Measurements from ENCODE around the gene MYO5C. TPM values are rescaled to one million over a fixed set of nuclear protein-coding genes. Genes with fewer than 3 reads are reported as not detected.

MYO5C gene
- total and polyA plus RNA-seq, 2 of the 4 experiments (the other 2 are of a cell fraction), result under 0.01 to 0.03 TPM

GRCh38 chr15:52234596-52235541 is 60.7 kb downstream of the MYO5C start (continued):
- no peak for TF ChIP-seq USF2 (IDR thresholded peaks at IDR 0.05; ENCODE audit: low read depth, low read length)

DNA sequence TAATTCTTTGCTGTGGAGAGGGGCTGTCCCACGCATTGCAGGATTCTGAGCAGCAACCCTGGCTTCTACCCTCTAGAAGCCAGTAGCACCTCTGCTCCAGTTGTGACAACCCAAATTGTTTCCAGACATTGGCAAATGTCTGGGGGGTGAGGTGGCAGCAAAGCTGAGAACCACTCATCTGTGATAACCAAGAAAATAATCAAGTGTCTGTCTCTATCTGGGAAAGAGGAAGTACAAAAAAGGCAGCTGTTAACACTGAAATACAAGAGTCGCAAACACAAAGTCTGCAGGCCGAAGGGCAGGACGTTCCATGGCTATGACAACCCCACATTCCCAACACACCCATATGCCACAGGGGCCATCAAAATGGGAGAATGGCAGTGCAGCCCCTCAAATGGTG is 62.2 kb downstream of the MYO5C start:
- Histone ChIP-seq H3K4me1 (ENCODE audit: control insufficient read depth, insufficient read depth, low read length) (peaks cover 5% of the 10 kb centered on the region), H3K27ac (ENCODE audit: insufficient read depth, low read length) (no peak overlapping the region), H4K20me1 (ENCODE audit: insufficient read depth, low read length) (no peaks in the 10 kb centered on the region), H3K18ac (ENCODE audit: low read depth, low read length) (no peak overlapping the region), H3K9me1 (ENCODE audit: insufficient read depth, low read length) (peaks cover 3% of the 10 kb centered on the region), H3K36me3 (ENCODE audit: control insufficient read depth, insufficient read depth, low read length) (no peaks in the 10 kb centered on the region), H3K27me3 (ENCODE audit: control insufficient read depth, insufficient read depth, low read length) (peaks cover 5% of the 10 kb centered on the region; the same call in 1 of the 2 replicates), H2AK9ac (replicated peaks; ENCODE audit: low read depth, low read length, poor library complexity) (no peak overlapping the region), H3K9ac (ENCODE audit: low read depth, low read length) (no peak overlapping the region), H3K9me3 (ENCODE audit: control insufficient read depth, insufficient read depth, low read length) (no peaks in the 10 kb centered on the region), H4K8ac (ENCODE audit: low read depth in 2 of 2, low read length in 2 of 2) (no peak overlapping the region), H3K23ac (ENCODE audit: low read depth, low read length) (no peak overlapping the region), H3K4ac (ENCODE audit: low read depth, low read length) (peak overlapping the region; percentile 9; the same call in 1 of the 2 replicates), H4K5ac (ENCODE audit: low read depth, low read length) (no peak overlapping the region), H3K14ac (replicated peaks; ENCODE audit: low read depth, low read length) (no peak overlapping the region), H3K4me2 (ENCODE audit: low read depth, low read length) (no peak overlapping the region; the same call in 1 of the 2 replicates), H2BK20ac (ENCODE audit: low read depth, low read length) (no peak overlapping the region), H2AFZ (replicated peaks; ENCODE audit: low read length, poor library complexity) (peak overlapping the region; percentile 45), H2AK5ac (ENCODE audit: low read depth, low read length) (no peak overlapping the region), H2BK120ac (ENCODE audit: low read depth, low read length) (no peak overlapping the region), H4K91ac (ENCODE audit: insufficient read depth, low read depth, low read length) (no peak overlapping the region), H2BK15ac (ENCODE audit: low read depth, low read length) (no peak overlapping the region; the same call in 2 of the 3 replicates), H3K4me3 (ENCODE audit: insufficient read depth, low read depth, low read length) (no peak overlapping the region), H3K79me1 (ENCODE audit: low read depth in 1 of 2, low read length in 2 of 2) (no peaks in the 10 kb centered on the region), H3K56ac (ENCODE audit: extremely low read depth, insufficient read depth, low read length) (no peak overlapping the region), H2BK5ac (ENCODE audit: low read depth, low read length, poor library complexity, severe bottlenecking) (peak overlapping the region; percentile 53)
- DNase-seq, result peak; percentile 12
- ChIA-PET CTCF (no interaction called here), POLR2A (ENCODE audit: unreplicated experiment) (interaction anchor here (0.9 kb wide), 1 partner anchor 54 kb away, joined by 3 read pairs; no protein-coding TSS in a partner anchor)
- in situ Hi-C loops (cut with MboI; ENCODE audit: low sequenced_read_pairs) (no loop called here), dilution Hi-C loops (cut with HindIII; ENCODE audit: low sequenced_read_pairs, unreplicated experiment) (no loop called here), intact Hi-C loops (cut with micrococcal nuclease) (no loop called here)
- WGBS, 2 experiments (ENCODE audit: extremely low coverage in 2 of 2, insufficient read length in 1 of 2), result 35% methylated on average over 2 of the region's 4 CpGs; no CpG with 5 or more reads in 1 of the 2 experiments
- BruUV-seq (replicated peaks), result no TSS peak
- peak; percentile 48 for ATAC-seq (ENCODE audit: low read depth)
- TF ChIP-seq BHLHE40 (IDR thresholded peaks at IDR 0.05; ENCODE audit: low read depth, low read length) (no peak), POLR2A (IDR thresholded peaks at IDR 0.05; ENCODE audit: low read depth, low read length) (no peak), CHD1 (IDR thresholded peaks at IDR 0.05; ENCODE audit: low read depth, low read length) (no peak), CEBPB (IDR thresholded peaks at IDR 0.05; ENCODE audit: low read depth, low read length) (no peak), MAFK (IDR thresholded peaks at IDR 0.05; ENCODE audit: low read depth, low read length) (no peak), RFX5 (IDR thresholded peaks at IDR 0.05; ENCODE audit: low read depth, low read length) (no peak), MAZ (IDR thresholded peaks at IDR 0.05; ENCODE audit: borderline replicate concordance, low read depth, low read length) (no peak), USF2 (IDR thresholded peaks at IDR 0.05; ENCODE audit: low read depth, low read length) (no peak)
- TF ChIP-seq, protein P1, sequence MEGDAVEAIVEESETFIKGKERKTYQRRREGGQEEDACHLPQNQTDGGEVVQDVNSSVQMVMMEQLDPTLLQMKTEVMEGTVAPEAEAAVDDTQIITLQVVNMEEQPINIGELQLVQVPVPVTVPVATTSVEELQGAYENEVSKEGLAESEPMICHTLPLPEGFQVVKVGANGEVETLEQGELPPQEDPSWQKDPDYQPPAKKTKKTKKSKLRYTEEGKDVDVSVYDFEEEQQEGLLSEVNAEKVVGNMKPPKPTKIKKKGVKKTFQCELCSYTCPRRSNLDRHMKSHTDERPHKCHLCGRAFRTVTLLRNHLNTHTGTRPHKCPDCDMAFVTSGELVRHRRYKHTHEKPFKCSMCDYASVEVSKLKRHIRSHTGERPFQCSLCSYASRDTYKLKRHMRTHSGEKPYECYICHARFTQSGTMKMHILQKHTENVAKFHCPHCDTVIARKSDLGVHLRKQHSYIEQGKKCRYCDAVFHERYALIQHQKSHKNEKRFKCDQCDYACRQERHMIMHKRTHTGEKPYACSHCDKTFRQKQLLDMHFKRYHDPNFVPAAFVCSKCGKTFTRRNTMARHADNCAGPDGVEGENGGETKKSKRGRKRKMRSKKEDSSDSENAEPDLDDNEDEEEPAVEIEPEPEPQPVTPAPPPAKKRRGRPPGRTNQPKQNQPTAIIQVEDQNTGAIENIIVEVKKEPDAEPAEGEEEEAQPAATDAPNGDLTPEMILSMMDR (conservative IDR thresholded peaks at IDR 0.05; ENCODE audit: low read depth, low read length), result no peak
- TF ChIP-seq, protein P2, sequence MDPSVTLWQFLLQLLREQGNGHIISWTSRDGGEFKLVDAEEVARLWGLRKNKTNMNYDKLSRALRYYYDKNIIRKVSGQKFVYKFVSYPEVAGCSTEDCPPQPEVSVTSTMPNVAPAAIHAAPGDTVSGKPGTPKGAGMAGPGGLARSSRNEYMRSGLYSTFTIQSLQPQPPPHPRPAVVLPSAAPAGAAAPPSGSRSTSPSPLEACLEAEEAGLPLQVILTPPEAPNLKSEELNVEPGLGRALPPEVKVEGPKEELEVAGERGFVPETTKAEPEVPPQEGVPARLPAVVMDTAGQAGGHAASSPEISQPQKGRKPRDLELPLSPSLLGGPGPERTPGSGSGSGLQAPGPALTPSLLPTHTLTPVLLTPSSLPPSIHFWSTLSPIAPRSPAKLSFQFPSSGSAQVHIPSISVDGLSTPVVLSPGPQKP (IDR thresholded peaks at IDR 0.05; ENCODE audit: borderline replicate concordance, low read depth, low read length), result no peak
